Measurements from ENCODE around the gene MACO1. TPM values are rescaled to one million over a fixed set of nuclear protein-coding genes. Genes with fewer than 3 reads are reported as not detected.
"Not testable (repeated sequence)": the region's sequence is repeated elsewhere in the genome, so short reads cannot be mapped to it uniquely, and the experiment has no call there.

The MACO1 gene
- total RNA-seq, 4 donors from 2014 or later: 38.8 to 74.6 (median 44.8) TPM

GRCh38 chr1:25414578-25414977 is 16.1 kb upstream of the MACO1 start:
- H3K27me3 ChIP-seq; H3K9me3 ChIP-seq; H3K36me3 ChIP-seq; ATAC-seq; DNase-seq; H3K27ac ChIP-seq; H3K4me3 ChIP-seq; intact Hi-C loops (cut with DNase I; ENCODE audit: low total_unique reads); in situ Hi-C loops (cut with MboI; ENCODE audit: low sequenced_read_pairs in 4 of 4); H3K4me1 ChIP-seq: not testable (repeated sequence)

DNA sequence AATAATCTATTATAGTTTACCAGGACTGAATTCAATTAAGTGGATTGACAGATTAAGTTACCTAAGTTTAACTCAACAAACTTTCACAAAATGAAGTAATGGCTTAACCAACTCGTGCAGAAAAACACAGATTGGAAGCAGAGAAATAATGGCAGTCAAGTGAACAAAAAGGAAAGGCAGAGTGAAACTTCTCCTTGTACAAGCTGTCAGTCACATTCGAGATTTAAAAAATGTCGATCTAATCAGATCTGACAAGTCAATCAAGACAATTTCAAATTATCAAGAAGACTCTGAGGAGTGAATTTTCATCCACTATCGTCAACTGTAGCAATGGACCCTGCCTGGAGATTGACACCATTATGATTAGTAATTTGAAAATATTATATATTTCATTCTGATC is 13.4 kb upstream of the MACO1 start:
- intact Hi-C loops (cut with DNase I; ENCODE audit: low total_unique reads); H3K36me3 ChIP-seq; in situ Hi-C loops (cut with MboI; ENCODE audit: low sequenced_read_pairs in 4 of 4); H3K4me3 ChIP-seq; ATAC-seq; H3K4me1 ChIP-seq; DNase-seq; H3K27me3 ChIP-seq; H3K27ac ChIP-seq; H3K9me3 ChIP-seq: not testable (repeated sequence)

DNA sequence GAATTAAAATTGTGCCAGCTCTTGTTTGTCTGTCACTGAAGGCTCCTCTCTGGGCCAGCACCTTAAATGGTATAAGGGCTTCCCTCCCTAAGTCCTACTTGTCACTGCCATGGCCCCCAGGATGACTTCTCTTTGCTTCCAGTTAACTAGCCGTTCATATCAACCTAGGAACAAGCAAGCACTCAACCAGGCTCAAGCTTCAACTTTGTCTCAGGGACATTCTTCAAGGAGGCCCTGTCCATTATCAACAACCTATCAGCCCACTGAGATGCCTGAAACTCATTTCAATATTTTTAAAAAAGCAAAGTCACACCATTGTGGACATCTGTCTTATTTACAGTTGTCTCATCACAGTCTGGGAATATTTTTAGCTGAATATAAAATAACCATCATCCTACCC is 11.4 kb upstream of the MACO1 start:
- H3K27me3 ChIP-seq; H3K27ac ChIP-seq; H3K9me3 ChIP-seq; in situ Hi-C loops (cut with MboI; ENCODE audit: low sequenced_read_pairs in 4 of 4); intact Hi-C loops (cut with DNase I; ENCODE audit: low total_unique reads); DNase-seq; H3K4me3 ChIP-seq; ATAC-seq; H3K36me3 ChIP-seq; H3K4me1 ChIP-seq: not testable (repeated sequence)

DNA sequence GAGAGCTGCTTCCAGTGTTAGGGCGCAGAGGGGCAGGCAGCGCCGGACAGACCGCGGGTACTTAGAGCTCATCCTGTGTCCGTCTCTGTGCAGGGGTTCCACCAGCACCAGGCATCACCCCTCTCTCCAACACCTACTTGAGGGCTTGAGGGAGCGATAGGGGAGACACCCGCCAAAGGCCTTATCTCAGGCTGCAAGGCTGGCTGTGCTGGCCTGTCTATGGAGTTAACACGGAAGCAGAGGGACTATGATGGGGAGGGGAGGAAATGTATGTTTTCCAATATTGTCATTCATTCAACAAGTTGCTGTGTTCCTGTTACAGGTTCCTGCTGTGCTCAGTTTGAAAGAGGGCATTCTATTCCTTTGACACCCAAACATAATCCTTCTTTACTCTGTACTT is 10.0 kb upstream of the MACO1 start, which contains the start of gene RHCE:
RHCE (minus strand) TSS at position 111 of the 400 bp plus-strand sequence; CDS start at position 72, 39 bp downstream.
- H3K27ac ChIP-seq; H3K4me1 ChIP-seq; H3K9me3 ChIP-seq; ATAC-seq; DNase-seq; H3K4me3 ChIP-seq; intact Hi-C loops (cut with DNase I; ENCODE audit: low total_unique reads); H3K36me3 ChIP-seq; in situ Hi-C loops (cut with MboI; ENCODE audit: low sequenced_read_pairs in 4 of 4); H3K27me3 ChIP-seq: not testable (repeated sequence)

DNA sequence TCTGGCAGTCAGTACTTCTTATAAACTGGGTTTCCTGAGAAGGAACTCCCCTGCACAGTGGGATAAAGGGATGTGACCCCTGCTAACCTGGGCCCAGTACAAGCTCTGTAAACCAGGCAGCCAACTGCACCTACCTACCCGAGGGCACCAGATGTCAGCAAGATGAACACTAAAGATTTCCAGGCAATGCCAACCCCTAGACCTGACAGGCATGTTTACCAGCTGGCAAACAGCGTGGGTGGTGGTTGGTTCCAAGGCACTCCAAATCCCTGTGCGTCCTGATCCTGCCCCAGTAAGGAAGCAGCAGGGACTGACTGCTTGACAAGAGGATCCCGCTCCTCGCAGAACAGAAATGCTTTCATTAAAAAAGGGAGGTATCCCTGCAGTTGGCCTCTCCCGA is 7.5 kb upstream of the MACO1 start:
- peak in 1 of 2 donors; percentile 27 for ATAC-seq
- H3K4me1 ChIP-seq; H3K9me3 ChIP-seq; intact Hi-C loops (cut with DNase I; ENCODE audit: low total_unique reads); H3K27ac ChIP-seq; H3K4me3 ChIP-seq; in situ Hi-C loops (cut with MboI; ENCODE audit: low sequenced_read_pairs in 4 of 4); H3K27me3 ChIP-seq; H3K36me3 ChIP-seq; DNase-seq: not testable (repeated sequence)

DNA sequence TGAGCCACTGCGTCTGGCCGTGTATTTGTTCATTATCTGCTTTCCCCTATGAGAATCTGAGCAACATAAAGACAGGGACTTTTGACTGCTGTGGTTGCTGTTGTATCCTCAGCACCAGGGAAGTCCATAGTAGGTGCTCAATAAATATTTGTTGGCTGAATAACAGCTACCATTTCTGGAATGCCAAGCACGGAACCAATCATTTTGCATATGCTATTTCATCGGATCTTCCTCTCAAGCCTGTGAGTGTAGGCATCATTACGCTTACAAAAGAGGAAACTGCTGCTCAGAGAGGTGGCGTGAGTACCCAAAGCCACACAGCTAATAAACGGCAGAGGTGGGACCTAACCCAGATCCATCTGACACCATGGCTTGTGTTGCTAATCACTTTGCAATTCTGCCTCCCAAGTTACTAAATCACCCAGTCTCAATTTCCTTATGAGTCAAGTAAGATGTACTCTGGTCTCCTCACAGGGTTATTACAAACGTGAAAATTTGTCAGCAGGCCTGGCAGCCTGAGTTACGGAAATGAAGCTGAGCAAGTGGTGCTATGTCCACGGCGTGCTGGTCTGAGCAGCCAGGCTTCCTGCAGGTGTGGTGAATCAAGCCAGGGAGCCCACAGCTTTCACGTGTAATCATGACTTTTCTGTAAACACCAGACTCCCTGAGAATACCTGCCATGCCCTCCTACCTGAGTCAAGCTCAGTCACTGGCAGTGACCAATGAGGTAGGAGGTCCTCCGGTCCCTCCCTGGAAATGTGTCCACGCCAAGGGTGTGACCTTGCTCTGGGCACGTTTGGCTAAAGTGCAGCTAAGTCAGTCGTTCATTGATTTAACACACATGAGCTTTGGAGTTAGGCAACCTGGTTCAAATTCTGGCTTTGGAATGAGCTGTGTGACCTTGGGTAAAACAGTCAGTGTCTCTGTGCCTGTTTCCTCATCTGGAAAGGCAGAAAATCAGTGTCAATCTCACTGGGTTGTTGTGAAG is 5.3 kb upstream of the MACO1 start:
- intact Hi-C loops (cut with DNase I; ENCODE audit: low total_unique reads): no loop called here
- DNase-seq (no peak), ATAC-seq (no peak)
- Histone ChIP-seq H3K4me1 (peaks cover 3 to 6% of the 10 kb centered on the region in 2 donors), H3K9me3 (no peaks in the 10 kb centered on the region), H3K27ac (no peak overlapping the region), H3K36me3 (no peaks in the 10 kb centered on the region), H3K27me3 (no peaks in the 10 kb centered on the region), H3K4me3 (no peak overlapping the region)
- TF ChIP-seq POLR2A (IDR thresholded peaks at IDR 0.05) (no peak), CTCF (IDR thresholded peaks at IDR 0.05 in 4 of 5, conservative IDR thresholded peaks at IDR 0.05 in 1 of 5) (no peak)
- in situ Hi-C loops (cut with MboI; ENCODE audit: low sequenced_read_pairs in 4 of 4): no loop called here

DNA sequence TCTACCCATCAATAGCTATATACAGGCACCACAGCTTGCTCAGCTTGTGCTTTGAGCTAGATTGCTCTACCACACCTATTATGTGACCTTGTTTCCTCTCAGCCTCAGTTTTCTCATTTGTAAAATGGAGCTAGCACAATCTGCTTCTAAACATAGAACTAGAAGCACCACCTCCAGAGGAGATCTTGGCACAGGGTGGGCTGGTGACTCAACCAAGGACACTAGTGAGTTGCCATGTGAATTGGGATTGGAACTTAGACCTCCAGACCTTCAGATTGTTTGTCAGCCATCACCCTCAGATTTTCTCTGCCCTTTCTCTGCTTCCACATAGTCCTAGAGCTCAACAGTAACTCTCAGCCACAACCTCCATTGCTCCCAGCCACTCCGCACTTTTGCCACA is 3.0 kb upstream of the MACO1 start:
- H3K36me3 ChIP-seq: no peaks in the 10 kb centered on the region
- peaks cover 10% of the 10 kb centered on the region in 2 donors for H3K4me1 ChIP-seq
- no peak overlapping the region for H3K4me3 ChIP-seq
- H3K27me3 ChIP-seq: no peaks in the 10 kb centered on the region
- H3K9me3 ChIP-seq: no peaks in the 10 kb centered on the region
- DNase-seq (no peak), ATAC-seq (no peak)
- H3K27ac ChIP-seq: no peak overlapping the region
- intact Hi-C loops (cut with DNase I; ENCODE audit: low total_unique reads) (no loop called here), in situ Hi-C loops (cut with MboI; ENCODE audit: low sequenced_read_pairs in 4 of 4) (no loop called here)
- TF ChIP-seq POLR2A (IDR thresholded peaks at IDR 0.05): no peak
- no peak for TF ChIP-seq CTCF (IDR thresholded peaks at IDR 0.05 in 4 of 5, conservative IDR thresholded peaks at IDR 0.05 in 1 of 5)

Data from gastrocnemius medialis (tissue), 4 donors.